Uterus (tissue), 4 donors: ENCODE measurements around the gene GALNT7. TPM values are rescaled to one million over a fixed set of nuclear protein-coding genes. Genes with fewer than 3 reads are reported as not detected.

Experiments
- microRNA counts, 2 donors: library from miRNA; unstranded; fragments of <30 nt; microRNA quantifications; one replicate each; lab custom pipeline; 2016 to 2017
- microRNA-seq: library from miRNA; unstranded; fragments of <30 nt; microRNA quantifications from one replicate; pipeline ENCODE4, GENCODE V29; 2016; ENCODE audit warnings: borderline microRNAs expressed, borderline replicate concordance
- small RNA-seq: library from RNA; depleted of rRNA; stranded (forward); fragments of <200 nt; gene quantifications from one replicate; pipeline ENCODE3, GENCODE V24; 2016
- total RNA-seq, 4 donors: library from RNA; depleted of rRNA in 3 of 4; stranded (reverse); fragments of >200 nt in 3 of 4; gene quantifications; one replicate each; pipeline versions ENCODE4 v1.1.0 to v1.2.4, GENCODE V29; 2014 to 2023
- donor health status: DM: yes; HTN: yes; CAD: no.

GALNT7 gene
- total RNA-seq, 4 donors from 2014 or later = 7.7 to 48.2 (median 19.2) TPM

MicroRNAs encoded within 50 kb of the gene (microRNA counts, 767-probe panel; counts per million panel counts)
- 0 counts per million in 2 donors for microRNA hsa-miR-548t-5p (lab: Ali Mortazavi, UCI)

Small RNA genes within 50 kb of the gene (microRNA-seq; reads per million reads assigned to microRNA genes)
- gene MIR548T = not detected

Small RNA genes within 50 kb of the gene (small RNA-seq; reads per million reads assigned to genes)
- gene MIR548T = not detected
- not detected for gene RN7SL253P

Other genes starting within 250 kb of the GALNT7 start
- 100 to 1,000 TPM in 1 of 4 donors, 10 to 100 TPM in 3; 19.4 to 194 (median 74.3) TPM for gene HMGB2, start 165.5 kb downstream of the GALNT7 start, total RNA-seq
- 10 to 100 TPM; 15.1 to 58.5 (median 25.7) TPM for gene SAP30, start 202.1 kb downstream of the GALNT7 start, total RNA-seq
- 1 to 10 TPM in 3 of 4 donors, not detected in 1; 1.3 to 4.1 (median 1.8) TPM for gene SCRG1, start 230.3 kb downstream of the GALNT7 start, total RNA-seq